Activated naive CD8-positive, alpha-beta T cell (primary cell): ENCODE measurements around the gene RASA3.

Source experiments
- H3K27ac Mint-ChIP-seq: one replicate; pipeline ENCODE4 v1.8.0; 2021; ENCODE audit warnings: mixed read lengths
- H3K27me3 Mint-ChIP-seq: one replicate; pipeline ENCODE4 v1.8.0; 2021; ENCODE audit warnings: mixed read lengths
- H3K36me3 Mint-ChIP-seq: one replicate; pipeline ENCODE4 v1.8.0; 2021; ENCODE audit warnings: mixed read lengths
- H3K4me1 Mint-ChIP-seq: one replicate; pipeline ENCODE4 v1.8.0; 2021; ENCODE audit warnings: low read depth, mixed read lengths
- H3K4me3 Mint-ChIP-seq: one replicate; pipeline ENCODE4 v1.8.0; 2021; ENCODE audit warnings: mild to moderate bottlenecking, mixed read lengths
- H3K9me3 Mint-ChIP-seq: one replicate; pipeline ENCODE4 v1.8.0; 2021; ENCODE audit warnings: low read depth, mixed read lengths

RASA3 gene

GRCh38 chr13:114057166-114058050 lies 75.0 kb downstream of the RASA3 start:
- no peaks in the 10 kb centered on the region for H3K27me3 Mint-ChIP-seq
- no peaks in the 10 kb centered on the region for H3K36me3 Mint-ChIP-seq
- H3K9me3 Mint-ChIP-seq: no peaks in the 10 kb centered on the region
- H3K4me3 Mint-ChIP-seq: no peak overlapping the region
- H3K4me1 Mint-ChIP-seq: peaks cover 49% of the 10 kb centered on the region
- H3K27ac Mint-ChIP-seq: peak overlapping the region; percentile 79

GRCh38 chr13:114056205-114057013 lies 76.0 kb downstream of the RASA3 start:
- Mint-ChIP-seq H3K27ac (peak overlapping the region; percentile 83), H3K4me1 (peaks cover 50% of the 10 kb centered on the region), H3K4me3 (no peak overlapping the region), H3K27me3 (no peaks in the 10 kb centered on the region), H3K36me3 (no peaks in the 10 kb centered on the region), H3K9me3 (no peaks in the 10 kb centered on the region)

- no peak overlapping the region for H3K4me3 Mint-ChIP-seq
- peaks cover 50% of the 10 kb centered on the region for H3K4me1 Mint-ChIP-seq
- H3K27ac Mint-ChIP-seq: peak overlapping the region; percentile 83
- H3K27me3 Mint-ChIP-seq: no peaks in the 10 kb centered on the region
- no peaks in the 10 kb centered on the region for H3K9me3 Mint-ChIP-seq
- no peaks in the 10 kb centered on the region for H3K36me3 Mint-ChIP-seq
Measured at GRCh38 chr13:114055766-114056165, 76.7 kb downstream of the RASA3 start.

- Mint-ChIP-seq H3K27me3 (no peaks in the 10 kb centered on the region), H3K36me3 (no peaks in the 10 kb centered on the region), H3K4me1 (peaks cover 51% of the 10 kb centered on the region), H3K9me3 (no peaks in the 10 kb centered on the region), H3K27ac (no peak overlapping the region), H3K4me3 (no peak overlapping the region)
Measured at GRCh38 chr13:114054830-114055439, 77.5 kb downstream of the RASA3 start.

GRCh38 chr13:114054264-114054663 lies 78.2 kb downstream of the RASA3 start:
- Mint-ChIP-seq H3K36me3 (no peaks in the 10 kb centered on the region), H3K27ac (peak overlapping the region; percentile 61), H3K4me3 (no peak overlapping the region), H3K27me3 (no peaks in the 10 kb centered on the region), H3K9me3 (no peaks in the 10 kb centered on the region), H3K4me1 (peaks cover 50% of the 10 kb centered on the region)

- Mint-ChIP-seq H3K27ac (peak overlapping the region; percentile 83), H3K9me3 (no peaks in the 10 kb centered on the region), H3K27me3 (no peaks in the 10 kb centered on the region), H3K4me3 (no peak overlapping the region), H3K4me1 (peaks cover 46% of the 10 kb centered on the region), H3K36me3 (no peaks in the 10 kb centered on the region)
Measured at GRCh38 chr13:114053026-114053425, 79.4 kb downstream of the RASA3 start.

- Mint-ChIP-seq H3K27ac (peak overlapping the region; percentile 16), H3K4me3 (no peak overlapping the region), H3K4me1 (peaks cover 50% of the 10 kb centered on the region), H3K9me3 (no peaks in the 10 kb centered on the region), H3K36me3 (no peaks in the 10 kb centered on the region), H3K27me3 (no peaks in the 10 kb centered on the region)
Measured at GRCh38 chr13:114050536-114051450, 81.6 kb downstream of the RASA3 start.

- Mint-ChIP-seq H3K9me3 (no peaks in the 10 kb centered on the region), H3K27ac (peak overlapping the region; percentile 85), H3K36me3 (no peaks in the 10 kb centered on the region), H3K4me3 (no peak overlapping the region), H3K27me3 (no peaks in the 10 kb centered on the region), H3K4me1 (peaks cover 58% of the 10 kb centered on the region)
Measured at GRCh38 chr13:114049626-114050101, 82.8 kb downstream of the RASA3 start.

GRCh38 chr13:114049026-114049425 lies 83.4 kb downstream of the RASA3 start:
- no peaks in the 10 kb centered on the region for H3K9me3 Mint-ChIP-seq
- no peaks in the 10 kb centered on the region for H3K36me3 Mint-ChIP-seq
- H3K4me3 Mint-ChIP-seq: peak overlapping the region; percentile 57
- peak overlapping the region; percentile 85 for H3K27ac Mint-ChIP-seq
- no peaks in the 10 kb centered on the region for H3K27me3 Mint-ChIP-seq
- peaks cover 57% of the 10 kb centered on the region for H3K4me1 Mint-ChIP-seq

GRCh38 chr13:114048443-114048842 lies 84.0 kb downstream of the RASA3 start:
- H3K9me3 Mint-ChIP-seq: no peaks in the 10 kb centered on the region
- peaks cover 55% of the 10 kb centered on the region for H3K4me1 Mint-ChIP-seq
- H3K4me3 Mint-ChIP-seq: no peak overlapping the region
- H3K36me3 Mint-ChIP-seq: no peaks in the 10 kb centered on the region
- H3K27ac Mint-ChIP-seq: no peak overlapping the region
- no peaks in the 10 kb centered on the region for H3K27me3 Mint-ChIP-seq

- Mint-ChIP-seq H3K27me3 (no peaks in the 10 kb centered on the region), H3K9me3 (no peaks in the 10 kb centered on the region), H3K4me3 (no peak overlapping the region), H3K4me1 (peaks cover 55% of the 10 kb centered on the region), H3K27ac (peak overlapping the region; percentile 78), H3K36me3 (no peaks in the 10 kb centered on the region)
Measured at GRCh38 chr13:114047358-114047881, 85.0 kb downstream of the RASA3 start.

- no peaks in the 10 kb centered on the region for H3K27me3 Mint-ChIP-seq
- H3K27ac Mint-ChIP-seq: peak overlapping the region; percentile 89
- no peak overlapping the region for H3K4me3 Mint-ChIP-seq
- H3K36me3 Mint-ChIP-seq: no peaks in the 10 kb centered on the region
- H3K9me3 Mint-ChIP-seq: no peaks in the 10 kb centered on the region
- peaks cover 51% of the 10 kb centered on the region for H3K4me1 Mint-ChIP-seq
Measured at GRCh38 chr13:114046431-114046975, 85.9 kb downstream of the RASA3 start.

GRCh38 chr13:114045113-114045735 lies 87.2 kb downstream of the RASA3 start:
- Mint-ChIP-seq H3K4me1 (peaks cover 51% of the 10 kb centered on the region), H3K4me3 (no peak overlapping the region), H3K9me3 (no peaks in the 10 kb centered on the region), H3K36me3 (no peaks in the 10 kb centered on the region), H3K27ac (peak overlapping the region; percentile 89), H3K27me3 (no peaks in the 10 kb centered on the region)
